TTC549 (cell line): ENCODE data around the gene HBG2.

Experiments
- FAIRE-seq: peaks from 2 replicates; lab custom pipeline; 2012; peaks lifted over from hg19 to GRCh38; lab: Jason Lieb, UNC

The HBG2 gene

DNA sequence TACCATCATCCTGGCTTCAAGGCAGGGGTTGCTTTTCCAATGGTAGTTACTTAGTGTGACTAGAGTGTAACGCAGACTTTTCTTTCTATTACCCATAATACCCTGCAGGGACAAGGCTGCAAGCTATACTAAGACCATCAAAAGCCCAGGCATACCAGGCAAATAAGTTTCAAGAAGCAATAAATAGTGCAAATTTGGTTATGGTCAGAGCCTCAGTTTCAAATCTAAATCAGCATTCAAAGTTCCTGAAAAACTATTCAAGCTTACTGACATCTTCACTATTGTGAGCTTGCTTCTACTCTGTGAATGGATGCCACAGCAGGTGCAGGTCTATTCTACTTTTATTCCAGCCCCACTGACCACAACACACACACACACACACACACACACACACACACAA lies 25.2 kb downstream of the HBG2 start:
- no peak for FAIRE-seq

DNA sequence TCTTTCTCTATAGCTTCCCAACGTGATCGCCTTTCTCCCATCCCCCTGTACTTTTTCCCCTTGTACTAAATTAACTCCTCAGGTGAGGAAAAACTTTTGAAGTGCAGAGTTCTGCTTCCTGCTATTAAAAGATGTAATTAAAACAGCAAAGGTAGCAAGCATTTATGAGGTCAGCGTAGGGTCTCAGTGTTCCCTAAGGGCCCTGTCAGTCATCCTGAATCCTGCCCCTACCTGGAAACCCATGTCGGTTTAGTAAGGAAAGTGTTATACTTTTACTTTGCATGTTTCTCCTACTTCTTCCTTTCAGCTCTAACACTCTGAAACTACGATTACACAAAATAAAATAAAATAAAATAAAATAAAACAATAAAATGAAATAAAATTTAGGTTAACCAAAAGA lies 26.5 kb downstream of the HBG2 start:
- no peak for FAIRE-seq

DNA sequence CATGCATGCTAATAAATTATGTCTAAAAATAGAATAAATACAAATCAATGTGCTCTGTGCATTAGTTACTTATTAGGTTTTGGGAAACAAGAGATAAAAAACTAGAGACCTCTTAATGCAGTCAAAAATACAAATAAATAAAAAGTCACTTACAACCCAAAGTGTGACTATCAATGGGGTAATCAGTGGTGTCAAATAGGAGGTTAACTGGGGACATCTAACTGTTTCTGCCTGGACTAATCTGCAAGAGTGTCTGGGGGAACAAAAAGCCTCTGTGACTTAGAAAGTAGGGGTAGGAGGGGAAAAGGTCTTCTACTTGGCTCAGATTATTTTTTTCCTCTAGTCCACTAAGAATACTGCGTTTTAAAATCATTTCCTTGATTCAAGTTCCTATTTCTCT lies 26.9 kb downstream of the HBG2 start:
- no peak for FAIRE-seq

DNA sequence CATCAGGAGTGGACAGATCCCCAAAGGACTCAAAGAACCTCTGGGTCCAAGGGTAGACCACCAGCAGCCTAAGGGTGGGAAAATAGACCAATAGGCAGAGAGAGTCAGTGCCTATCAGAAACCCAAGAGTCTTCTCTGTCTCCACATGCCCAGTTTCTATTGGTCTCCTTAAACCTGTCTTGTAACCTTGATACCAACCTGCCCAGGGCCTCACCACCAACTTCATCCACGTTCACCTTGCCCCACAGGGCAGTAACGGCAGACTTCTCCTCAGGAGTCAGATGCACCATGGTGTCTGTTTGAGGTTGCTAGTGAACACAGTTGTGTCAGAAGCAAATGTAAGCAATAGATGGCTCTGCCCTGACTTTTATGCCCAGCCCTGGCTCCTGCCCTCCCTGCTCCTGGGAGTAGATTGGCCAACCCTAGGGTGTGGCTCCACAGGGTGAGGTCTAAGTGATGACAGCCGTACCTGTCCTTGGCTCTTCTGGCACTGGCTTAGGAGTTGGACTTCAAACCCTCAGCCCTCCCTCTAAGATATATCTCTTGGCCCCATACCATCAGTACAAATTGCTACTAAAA lies 27.8 kb downstream of the HBG2 start, which contains the start of gene HBB:
HBB (minus strand) TSS at position 340 of the 579 bp plus-strand sequence; CDS start at position 290, 50 bp downstream.
- no peak for FAIRE-seq

DNA sequence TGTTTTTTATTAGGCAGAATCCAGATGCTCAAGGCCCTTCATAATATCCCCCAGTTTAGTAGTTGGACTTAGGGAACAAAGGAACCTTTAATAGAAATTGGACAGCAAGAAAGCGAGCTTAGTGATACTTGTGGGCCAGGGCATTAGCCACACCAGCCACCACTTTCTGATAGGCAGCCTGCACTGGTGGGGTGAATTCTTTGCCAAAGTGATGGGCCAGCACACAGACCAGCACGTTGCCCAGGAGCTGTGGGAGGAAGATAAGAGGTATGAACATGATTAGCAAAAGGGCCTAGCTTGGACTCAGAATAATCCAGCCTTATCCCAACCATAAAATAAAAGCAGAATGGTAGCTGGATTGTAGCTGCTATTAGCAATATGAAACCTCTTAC lies 29.1 kb downstream of the HBG2 start:
- no peak for FAIRE-seq

DNA sequence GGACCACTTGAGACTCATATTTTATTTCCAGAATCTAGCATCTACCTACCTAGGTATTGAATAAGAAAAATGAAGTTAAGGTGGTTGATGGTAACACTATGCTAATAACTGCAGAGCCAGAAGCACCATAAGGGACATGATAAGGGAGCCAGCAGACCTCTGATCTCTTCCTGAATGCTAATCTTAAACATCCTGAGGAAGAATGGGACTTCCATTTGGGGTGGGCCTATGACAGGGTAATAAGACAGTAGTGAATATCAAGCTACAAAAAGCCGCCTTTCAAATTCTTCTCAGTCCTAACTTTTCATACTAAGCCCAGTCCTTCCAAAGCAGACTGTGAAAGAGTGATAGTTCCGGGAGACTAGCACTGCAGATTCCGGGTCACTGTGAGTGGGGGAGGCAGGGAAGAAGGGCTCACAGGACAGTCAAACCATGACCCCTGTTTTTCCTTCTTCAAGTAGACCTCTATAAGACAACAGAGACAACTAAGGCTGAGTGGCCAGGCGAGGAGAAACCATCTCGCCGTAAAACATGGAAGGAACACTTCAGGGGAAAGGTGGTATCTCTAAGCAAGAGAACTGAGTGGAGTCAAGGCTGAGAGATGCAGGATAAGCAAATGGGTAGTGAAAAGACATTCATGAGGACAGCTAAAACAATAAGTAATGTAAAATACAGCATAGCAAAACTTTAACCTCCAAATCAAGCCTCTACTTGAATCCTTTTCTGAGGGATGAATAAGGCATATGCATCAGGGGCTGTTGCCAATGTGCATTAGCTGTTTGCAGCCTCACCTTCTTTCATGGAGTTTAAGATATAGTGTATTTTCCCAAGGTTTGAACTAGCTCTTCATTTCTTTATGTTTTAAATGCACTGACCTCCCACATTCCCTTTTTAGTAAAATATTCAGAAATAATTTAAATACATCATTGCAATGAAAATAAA lies 29.8 kb downstream of the HBG2 start:
- no peak for FAIRE-seq

DNA sequence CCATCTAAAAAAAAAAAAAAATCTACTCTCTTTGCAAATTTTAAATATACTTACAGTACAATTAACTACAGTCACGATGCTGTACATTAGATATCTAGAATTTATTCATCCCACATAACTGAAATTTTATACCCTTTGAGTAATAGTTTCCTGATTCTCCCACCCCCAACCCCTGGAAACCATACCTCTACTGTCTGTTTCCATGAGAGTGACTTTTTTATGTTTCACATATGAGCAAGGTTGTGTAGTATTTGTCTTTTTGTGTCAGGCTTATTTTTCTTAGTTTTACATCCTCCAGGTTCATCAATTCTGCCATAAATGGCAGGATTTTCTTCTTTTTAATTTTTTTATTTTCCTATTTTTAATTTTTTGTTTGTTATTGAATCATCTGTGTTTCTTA lies 30.9 kb downstream of the HBG2 start:
- no peak for FAIRE-seq

DNA sequence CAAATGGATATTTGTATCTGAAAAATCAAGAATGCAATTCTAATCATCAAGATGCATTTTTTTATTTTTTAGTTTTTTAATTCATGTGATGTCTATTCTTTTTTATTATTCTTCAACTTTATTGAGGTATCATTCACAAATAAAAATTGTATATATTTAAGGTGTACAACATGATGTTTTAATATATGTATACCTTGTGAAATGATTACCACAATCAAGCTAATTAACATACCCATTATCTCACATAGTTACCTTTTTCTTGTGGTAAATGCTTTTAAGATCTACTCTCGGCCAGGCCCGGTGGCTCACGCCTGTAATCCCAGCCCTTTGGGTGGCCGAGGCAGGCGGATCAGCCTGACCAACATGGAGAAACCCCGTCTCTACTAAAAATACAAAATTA lies 31.4 kb downstream of the HBG2 start:
- FAIRE-seq: no peak

DNA sequence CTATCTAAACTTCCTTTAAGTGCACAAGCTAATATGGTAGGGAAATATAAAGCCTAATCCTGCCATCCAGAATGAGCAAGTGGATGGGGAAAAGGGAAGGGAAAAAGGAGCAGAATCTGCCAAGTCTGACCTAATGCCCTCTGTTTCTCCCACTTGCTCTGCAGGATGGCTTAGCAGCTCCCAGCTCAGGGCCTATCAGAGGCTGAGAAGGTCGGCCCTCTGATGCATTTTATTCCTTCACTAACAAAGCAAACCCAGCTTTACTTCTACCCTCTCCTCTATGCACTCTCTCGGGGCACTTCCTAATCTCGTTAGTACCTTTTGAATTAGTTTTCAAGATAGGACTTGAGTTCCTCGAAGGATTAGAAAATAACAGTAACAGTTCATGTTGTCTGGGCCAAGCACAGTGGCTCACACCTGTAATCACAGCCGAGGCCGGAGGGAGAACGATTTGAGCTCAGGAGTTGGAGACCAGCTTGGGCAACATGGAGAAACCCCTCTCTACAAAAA lies 44.1 kb downstream of the HBG2 start:
- no peak for FAIRE-seq

DNA sequence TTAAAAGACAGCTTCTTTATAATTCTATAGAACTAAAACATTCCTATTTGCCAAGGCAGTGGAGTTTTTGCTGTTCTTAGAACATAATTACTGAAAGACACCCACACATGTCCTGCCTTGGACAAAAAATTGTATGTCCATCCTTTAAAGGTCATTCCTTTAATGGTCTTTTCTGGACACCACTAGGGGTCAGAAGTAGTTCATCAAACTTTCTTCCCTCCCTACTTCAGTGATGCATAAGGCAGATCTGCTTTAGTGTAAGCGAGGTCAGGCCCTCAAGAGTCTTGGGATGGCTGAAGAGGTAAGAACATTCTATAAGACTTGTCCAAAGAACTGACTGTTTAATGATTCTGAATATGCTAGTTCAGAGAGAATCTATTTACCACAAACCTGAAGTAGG lies 49.8 kb downstream of the HBG2 start:
- peak; percentile 31 for FAIRE-seq

DNA sequence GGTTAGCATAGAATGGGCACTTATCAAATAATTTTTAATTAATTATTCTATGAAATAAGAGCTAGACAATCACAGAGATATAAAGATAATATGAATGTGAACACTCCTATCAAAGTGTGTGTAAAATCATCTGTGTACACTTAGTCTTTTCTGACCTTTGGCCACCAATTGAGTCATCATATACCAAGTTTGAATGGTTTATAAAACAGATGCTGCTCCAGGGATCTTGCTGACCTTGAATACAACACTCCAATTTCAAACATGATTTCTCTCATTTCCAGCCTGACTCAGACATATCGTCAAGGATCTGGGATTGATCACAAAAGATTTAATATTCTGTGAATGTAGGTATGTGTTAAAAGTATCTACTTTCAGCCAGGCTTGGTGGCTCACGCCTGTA lies 51.2 kb downstream of the HBG2 start:
- FAIRE-seq: no peak
